Superior temporal gyrus (tissue), 1 donor: Measurements from ENCODE around the gene CD164L2.

ENCODE experiments used
- DNase-seq: peaks from one replicate; pipeline ENCODE4 v3.0.0-alpha.2; 2016; ENCODE audit errors: extremely low spot score

The CD164L2 gene

GRCh38 chr1:27363766-27364695 lies 19.1 kb downstream of the CD164L2 start:
- no peak for DNase-seq

- DNase-seq, result no peak
These were observed 21.6 kb downstream of the CD164L2 start for GRCh38 chr1:27361553-27361952.

- DNase-seq, result no peak
These were observed 22.1 kb downstream of the CD164L2 start for GRCh38 chr1:27361044-27361402.

GRCh38 chr1:27360159-27361043 lies 22.7 kb downstream of the CD164L2 start:
- DNase-seq, result no peak

GRCh38 chr1:27359822-27360158 lies 23.3 kb downstream of the CD164L2 start:
- no peak for DNase-seq

- DNase-seq, result no peak
These were observed 24.2 kb downstream of the CD164L2 start for GRCh38 chr1:27358928-27359313.

GRCh38 chr1:27358038-27358927 lies 24.9 kb downstream of the CD164L2 start:
- DNase-seq, result no peak

- peak; percentile 45 for DNase-seq
These were observed 25.7 kb downstream of the CD164L2 start for GRCh38 chr1:27357281-27358037.

- no peak for DNase-seq
These were observed 26.4 kb downstream of the CD164L2 start for GRCh38 chr1:27356619-27357280.

- DNase-seq, result no peak
These were observed 26.9 kb downstream of the CD164L2 start for GRCh38 chr1:27356277-27356618.

- no peak for DNase-seq
These were observed 27.4 kb downstream of the CD164L2 start for GRCh38 chr1:27355683-27356082.

GRCh38 chr1:27353629-27354028 lies 29.5 kb downstream of the CD164L2 start:
- no peak for DNase-seq

GRCh38 chr1:27353166-27353565 lies 30.0 kb downstream of the CD164L2 start:
- DNase-seq, result no peak

GRCh38 chr1:27351541-27352107 lies 31.5 kb downstream of the CD164L2 start:
- no peak for DNase-seq

GRCh38 chr1:27350663-27351540 lies 32.2 kb downstream of the CD164L2 start:
- no peak for DNase-seq

- DNase-seq, result no peak
These were observed 33.1 kb downstream of the CD164L2 start for GRCh38 chr1:27349784-27350662.

GRCh38 chr1:27348861-27349783 lies 34.0 kb downstream of the CD164L2 start:
- no peak for DNase-seq
